Measurements from ENCODE around the gene TNFRSF17.
"Not testable (repeated sequence)": the region's sequence is repeated elsewhere in the genome, so short reads cannot be mapped to it uniquely, and the experiment has no call there.

Gene TNFRSF17

DNA sequence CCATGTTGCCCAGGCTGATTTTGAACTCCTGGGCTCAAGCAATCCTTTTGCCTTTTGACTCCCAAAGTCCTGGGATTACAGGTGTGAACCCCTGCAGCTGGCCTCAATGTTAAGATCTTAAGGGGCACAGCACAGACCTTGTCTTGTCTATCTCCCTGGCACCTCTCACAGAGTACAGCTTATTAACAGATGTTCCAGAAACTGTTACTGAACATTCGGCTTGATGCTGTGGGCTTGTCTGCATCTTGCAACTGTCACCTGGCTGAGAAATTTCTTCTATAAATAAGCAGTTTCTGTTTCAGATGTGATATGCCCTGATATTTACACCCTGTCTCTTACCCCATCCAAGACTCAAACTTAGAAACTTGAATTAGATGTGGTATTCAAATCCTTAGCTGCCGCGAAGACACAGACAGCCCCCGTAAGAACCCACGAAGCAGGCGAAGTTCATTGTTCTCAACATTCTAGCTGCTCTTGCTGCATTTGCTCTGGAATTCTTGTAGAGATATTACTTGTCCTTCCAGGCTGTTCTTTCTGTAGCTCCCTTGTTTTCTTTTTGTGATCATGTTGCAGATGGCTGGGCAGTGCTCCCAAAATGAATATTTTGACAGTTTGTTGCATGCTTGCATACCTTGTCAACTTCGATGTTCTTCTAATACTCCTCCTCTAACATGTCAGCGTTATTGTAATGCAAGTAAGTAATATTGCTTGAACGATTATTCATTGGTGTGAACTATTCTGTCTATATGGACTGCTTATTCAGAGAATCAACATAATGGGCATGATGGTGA, at the start of gene TNFRSF17:
TSS of gene TNFRSF17 (plus strand) at position 450 of the 791 bp plus-strand sequence. CDS start at position 565, 115 bp downstream.
- no peak for DNase-seq (ENCODE audit: low read depth)

DNA sequence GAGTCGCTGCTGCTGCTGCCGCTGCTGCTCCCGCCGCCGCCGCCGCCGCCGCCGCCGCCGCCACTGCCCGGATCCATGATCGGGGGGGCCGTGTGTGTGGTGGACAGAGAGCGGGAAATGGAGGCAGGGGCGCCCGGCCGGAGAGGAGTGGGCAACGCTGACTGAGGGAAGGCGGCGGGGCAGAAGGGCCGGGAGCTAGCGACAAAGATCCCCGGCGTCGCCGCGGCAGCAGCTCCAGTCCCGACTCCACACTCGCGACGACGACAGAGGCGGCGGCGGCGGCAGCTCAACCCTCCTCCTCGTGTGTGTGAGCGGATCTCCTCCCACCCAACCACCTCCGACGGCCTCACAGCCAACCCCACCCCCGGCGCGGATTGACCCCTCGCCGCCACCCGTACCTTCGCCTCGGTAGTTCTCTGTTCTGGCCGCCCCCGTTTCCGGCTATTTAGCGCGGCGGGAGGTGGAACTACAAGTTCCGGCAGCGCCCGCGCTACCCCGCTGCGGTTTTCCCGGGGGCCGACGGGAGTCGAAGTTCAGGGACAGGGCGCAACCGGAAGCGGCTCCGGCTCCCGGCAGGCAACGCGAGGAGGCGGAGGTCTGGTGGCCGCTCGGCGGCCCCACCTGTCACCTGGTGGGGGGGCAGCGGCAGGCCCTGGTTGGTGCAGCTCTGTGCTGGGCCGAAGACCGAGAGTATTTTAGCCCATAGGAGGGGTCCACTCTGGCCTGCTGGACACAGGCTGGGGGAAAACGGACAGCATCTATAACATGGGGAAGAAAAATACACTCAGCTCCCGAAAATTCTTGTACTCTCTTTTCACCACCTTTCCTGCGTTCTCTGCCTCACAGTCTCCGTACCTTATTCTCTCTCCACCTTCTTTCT, 49.1 kb upstream of the TNFRSF17 start, which contains the start of gene GSPT1:
TSS of gene GSPT1 (minus strand) at position 313 of the 880 bp plus-strand sequence. CDS start at position 77, 236 bp downstream.
- peak; percentile 96 for DNase-seq (ENCODE audit: low read depth)

DNA sequence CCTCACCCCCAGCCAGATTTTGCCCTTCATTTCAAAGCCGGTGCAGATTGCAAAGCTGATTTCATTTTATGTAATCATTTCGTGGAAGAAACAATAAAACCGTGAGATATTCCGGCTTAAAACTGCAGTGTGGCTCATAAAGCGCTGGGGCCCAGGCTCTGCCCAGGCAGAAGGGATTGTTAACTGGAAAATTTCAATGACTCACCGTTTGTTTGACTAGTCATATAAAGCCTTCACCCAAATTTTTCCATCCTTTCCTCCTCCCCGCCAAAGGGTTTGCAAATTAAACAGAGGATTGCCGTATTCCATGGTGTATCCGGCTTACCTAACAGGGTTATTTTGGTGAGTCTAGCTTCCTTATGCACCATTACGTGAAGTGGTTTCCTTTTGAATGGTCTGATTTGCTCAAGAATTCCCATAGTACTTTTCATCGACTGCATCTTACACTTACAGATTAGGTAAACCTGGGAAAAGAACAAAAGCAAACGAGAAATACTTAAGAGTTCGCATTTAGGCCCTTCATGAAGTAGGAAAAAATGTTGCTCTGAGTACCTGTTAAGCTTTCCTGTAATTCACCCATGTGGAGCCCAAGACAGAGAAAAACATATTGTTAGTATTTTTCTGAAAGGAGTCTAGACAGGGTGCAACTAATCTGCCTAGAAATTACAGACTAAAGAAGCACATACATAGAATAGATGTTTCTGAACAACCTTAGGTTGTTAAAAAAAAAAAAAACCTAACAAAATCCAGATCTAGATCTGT, 48.3 kb upstream of the TNFRSF17 start:
- no peak for DNase-seq (ENCODE audit: low read depth)

DNA sequence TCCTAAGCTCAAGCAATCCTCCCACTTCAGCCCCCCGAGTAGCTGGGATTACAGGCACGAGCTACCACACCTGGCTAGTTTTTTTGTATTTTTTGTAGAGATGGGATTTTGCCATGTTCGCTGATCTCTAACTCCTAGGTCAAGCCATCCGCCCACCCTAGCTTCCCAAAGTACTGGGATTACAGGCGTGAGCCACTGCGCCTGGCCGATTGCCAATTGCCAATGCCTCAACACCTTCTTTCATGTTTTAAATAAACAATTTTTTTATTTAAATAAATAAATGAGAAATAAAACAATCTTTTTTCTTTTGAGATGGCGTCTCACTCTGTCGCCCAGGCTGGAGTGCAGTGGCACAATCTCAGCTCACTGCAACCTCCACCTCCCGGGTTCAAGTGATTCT, 41.0 kb upstream of the TNFRSF17 start:
- not testable (repeated sequence) for DNase-seq (ENCODE audit: low read depth)

DNA sequence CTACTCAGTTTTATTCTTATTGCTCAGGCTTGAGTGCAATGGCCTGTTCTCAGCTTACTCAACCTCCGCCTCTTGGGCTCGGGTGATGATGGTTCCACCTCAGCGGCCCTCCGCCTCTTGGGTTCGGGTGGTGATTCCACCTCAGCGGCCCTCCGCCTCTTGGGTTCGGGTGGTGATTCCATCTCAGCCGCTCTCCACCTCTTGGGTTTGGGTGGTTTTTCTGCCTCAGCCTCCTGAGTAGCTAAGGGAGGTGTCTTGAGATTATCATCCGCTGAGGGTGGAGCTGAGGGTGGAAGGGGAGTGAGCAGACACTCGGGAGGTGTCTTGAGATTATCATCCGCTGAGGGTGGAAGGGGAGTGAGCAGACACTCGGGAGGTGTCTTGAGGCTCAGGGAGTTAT, 37.7 kb upstream of the TNFRSF17 start:
- DNase-seq (ENCODE audit: low read depth) = not testable (repeated sequence)

DNA sequence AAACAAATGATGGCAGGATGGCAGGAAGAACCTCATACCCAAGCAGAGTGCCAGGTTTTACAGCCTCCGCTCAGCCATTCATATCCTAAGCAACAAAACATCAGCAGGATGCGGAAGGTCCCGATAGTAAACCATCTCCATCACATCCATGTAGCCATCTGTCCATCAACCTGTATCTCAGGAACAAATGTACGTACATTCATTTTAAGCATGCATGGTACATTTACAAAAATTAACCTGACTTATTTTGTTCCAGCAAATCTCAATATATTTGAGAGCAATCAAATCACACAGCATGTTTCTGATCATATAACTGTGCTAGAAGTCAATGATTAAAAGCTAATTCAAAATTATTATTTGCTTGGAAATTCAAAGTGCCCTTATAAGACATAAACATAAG, 23.1 kb upstream of the TNFRSF17 start, which contains the start of gene NPIPB2:
TSS of gene NPIPB2 (minus strand) at position 101 of the 400 bp plus-strand sequence. CDS start at position 101, 0 bp downstream.
- not testable (repeated sequence) for DNase-seq (ENCODE audit: low read depth)

DNA sequence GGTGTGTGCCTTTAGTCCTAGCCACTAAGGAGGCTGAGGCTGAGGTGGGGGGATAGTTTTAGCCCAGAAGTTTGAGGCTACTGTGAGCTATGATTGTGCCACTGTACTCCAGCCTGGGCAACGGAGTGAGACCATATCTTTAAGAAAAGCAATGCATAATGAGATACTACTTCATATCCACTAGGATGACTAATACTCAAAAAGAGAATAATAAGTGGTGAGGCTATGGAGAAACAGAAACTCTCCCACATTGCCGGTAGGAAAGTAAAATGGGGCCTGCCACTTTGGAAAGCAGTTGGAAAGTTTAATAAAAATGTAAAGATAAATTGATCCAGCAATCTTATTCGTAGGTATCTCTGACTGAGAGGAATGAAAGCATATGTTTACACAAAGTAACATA, 18.6 kb upstream of the TNFRSF17 start:
- DNase-seq (ENCODE audit: low read depth) = no peak

DNA sequence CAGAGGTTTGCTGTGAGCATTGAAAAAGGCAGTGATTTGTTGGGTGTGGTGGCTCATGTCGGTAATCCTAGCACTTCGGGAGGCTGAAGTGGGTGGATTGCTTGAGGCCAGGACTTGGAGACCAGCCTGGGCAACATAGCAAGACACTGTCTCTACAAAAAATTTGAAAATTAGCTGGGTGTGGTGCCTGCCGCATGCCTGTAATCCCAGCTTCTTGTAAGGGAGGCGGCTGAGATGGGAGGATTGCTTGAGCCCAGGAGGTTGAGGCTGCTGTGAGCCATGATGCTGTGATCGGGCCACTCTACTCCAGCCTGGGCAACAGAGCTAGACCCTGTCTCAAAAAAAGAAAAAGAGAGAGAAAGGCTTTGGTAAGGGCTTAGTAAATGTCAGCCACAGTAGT, 16.2 kb upstream of the TNFRSF17 start:
- no peak for DNase-seq (ENCODE audit: low read depth)

DNA sequence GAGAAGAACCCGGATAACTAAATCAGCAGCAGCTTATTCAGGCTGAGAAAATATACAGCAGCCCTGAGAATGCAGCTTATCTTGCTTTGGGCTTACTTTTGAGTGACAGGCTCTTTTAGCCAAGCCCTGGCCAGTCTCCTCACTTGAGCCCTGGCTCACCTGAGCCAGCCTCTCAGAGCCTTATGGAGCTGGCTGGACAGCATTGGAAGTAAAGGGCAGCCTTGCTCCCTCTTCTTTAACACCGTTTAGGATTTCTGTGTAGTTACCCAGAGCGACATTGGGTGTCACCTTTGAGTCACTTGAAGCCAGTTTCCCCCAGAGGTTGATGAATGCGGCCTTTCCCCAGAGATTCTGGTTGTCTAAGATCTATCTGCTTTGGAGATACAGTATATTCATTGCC, 15.5 kb upstream of the TNFRSF17 start:
- DNase-seq (ENCODE audit: low read depth) = peak; percentile 31

DNA sequence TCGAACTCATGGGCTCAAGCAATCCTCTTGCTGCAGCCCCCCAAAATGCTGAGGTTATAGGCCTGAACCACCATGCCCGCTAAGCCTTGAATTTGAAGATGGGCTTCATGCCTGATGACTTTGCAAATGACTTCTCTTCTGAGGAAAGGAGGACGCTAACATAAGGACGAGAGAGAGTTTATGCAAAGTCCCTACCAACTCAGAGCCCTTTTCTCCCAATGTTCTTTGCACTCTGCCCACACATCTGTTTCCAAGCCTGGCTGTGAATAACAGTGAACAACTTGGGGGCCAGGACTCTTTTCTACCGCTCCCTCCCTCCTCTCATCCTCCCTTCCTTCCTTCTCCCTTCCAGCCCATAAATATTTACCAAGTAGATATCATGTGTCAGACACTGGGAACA, 14.6 kb upstream of the TNFRSF17 start:
- DNase-seq (ENCODE audit: low read depth) = no peak

DNA sequence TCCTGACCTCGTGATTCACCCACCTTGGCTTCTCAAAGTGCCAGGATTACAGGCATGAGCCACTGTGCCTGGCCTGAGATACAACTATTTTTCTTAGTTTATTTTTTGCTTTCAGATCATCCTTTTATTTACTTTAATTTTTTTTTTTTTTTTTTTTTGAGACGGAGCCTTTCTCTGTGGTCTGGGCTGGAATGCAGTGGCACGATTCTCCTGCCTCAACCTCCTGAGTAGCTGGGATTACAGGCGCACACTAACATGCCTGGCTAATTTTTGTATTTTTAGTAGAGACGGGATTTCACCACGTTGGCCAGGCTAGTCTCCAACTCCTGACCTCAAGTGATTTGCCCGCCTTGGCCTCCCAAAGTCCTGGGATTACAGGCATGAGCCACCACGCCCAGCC, 11.4 kb upstream of the TNFRSF17 start:
- DNase-seq (ENCODE audit: low read depth) = not testable (repeated sequence)

DNA sequence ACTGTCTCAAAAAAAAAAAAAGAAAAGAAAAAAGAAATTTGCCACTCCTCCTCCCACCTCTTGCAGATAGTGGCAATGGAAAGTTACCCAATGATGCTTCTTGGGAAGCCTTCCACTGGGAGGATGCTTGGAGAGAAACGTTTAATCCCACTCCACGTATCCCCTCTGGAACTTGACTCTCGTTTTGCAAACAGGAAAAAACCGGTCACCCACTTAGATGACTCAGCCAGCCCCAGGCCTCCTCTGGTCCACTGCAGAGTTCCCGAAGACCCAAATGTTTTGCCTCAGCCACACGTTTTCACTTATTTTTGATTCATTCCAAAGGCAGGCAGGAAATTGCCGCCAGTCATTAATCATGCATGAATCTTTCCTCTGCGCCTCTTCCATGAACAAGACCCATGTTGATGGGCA, 9.3 kb upstream of the TNFRSF17 start:
- DNase-seq (ENCODE audit: low read depth) = peak; percentile 96

DNA sequence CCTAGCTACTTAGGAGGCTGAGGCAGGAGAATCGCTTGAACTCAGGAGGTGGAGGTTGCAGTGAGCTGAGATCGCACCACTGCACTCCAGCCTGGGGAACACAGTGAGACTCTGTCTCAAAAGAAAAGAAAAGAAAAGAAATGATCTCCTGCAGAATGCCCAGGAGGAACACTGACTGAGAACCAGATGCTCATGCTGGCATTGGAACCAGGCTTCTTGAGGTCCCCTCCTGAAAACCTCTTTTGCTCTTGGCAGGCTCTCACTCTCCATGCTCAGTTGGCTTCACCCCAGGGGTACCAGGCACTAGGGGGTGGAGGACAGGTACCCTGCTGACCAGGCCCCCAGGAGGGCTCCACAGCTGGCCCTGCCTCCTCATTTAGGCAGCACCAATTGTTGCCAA, 8.5 kb upstream of the TNFRSF17 start:
- DNase-seq (ENCODE audit: low read depth) = no peak

DNA sequence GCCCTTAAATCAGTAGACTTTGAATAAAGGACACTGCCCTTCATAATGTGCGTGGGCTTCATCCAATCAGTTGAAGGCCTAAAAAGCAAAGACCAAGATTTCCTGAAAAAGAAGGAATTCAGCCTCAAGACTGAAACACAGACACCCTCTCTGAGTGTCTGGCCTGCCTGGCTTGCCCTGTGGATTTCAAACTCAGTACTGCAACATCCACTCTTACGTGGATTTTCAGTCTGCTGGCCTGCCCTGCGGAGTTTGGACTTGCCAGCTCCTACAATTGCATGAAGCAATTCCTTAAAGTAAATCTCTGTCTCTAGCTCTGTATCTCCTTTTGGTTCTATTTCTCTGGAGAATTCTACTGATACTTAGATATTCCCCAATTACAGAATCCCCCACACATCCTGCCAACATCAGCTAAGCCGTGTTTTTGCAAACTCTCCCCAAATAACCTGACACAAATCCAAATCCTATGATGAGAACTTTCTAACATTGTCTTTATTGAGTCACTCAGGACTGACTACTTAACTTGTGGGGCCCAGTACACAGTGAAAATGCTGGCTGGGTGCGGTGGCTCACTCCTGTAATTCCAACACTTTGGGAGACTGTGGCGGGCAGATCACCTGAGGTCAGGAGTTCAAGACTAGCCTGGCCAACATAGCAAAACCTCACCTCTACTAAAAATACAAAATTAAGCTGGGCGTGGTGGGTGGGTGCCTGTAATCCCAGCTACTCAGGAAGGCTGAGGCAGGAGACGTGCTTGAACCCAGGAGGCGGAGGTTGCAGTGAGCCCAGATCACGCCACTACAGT, 7.2 kb upstream of the TNFRSF17 start:
- no peak for DNase-seq (ENCODE audit: low read depth)

DNA sequence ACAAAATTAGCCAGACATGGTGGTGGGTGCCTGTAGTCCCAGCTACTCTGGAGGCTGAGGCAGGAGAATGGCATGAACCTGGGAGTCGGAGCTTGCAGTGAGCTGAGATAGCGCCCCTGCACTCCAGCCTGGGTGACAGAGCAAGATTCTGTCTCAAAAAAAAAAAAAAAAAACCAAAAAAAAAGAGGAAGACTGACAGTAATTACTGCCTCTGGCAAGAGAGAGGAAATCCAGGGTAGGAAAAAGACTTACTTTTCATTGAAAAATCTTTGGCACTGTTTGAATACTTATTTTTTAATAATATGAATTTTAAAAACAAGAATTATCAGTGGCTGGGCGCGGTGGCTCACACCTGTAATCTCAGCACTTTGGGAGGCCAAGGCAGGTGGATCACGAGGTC, 2.6 kb upstream of the TNFRSF17 start:
- DNase-seq (ENCODE audit: low read depth) = not testable (repeated sequence)

DNA sequence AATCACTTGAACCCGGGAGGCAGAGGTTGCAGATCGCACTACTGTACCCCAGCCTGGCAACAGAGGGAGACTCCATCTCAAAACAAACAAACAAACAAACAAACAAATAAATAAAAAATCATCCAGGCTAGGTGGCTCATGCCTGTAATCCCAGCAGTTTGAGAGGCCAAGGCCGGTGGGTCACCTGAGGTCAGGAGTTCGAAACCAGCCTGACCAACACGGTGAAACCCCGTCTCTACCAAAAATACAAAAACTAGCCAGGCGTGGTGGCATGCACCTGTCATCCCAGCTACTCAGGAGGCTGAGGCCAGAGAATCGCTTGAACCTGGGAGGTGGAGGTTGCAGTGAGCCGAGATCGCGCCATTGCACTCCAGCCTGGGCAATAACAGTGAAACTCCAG, 2.0 kb upstream of the TNFRSF17 start:
- DNase-seq (ENCODE audit: low read depth) = not testable (repeated sequence)

DNA sequence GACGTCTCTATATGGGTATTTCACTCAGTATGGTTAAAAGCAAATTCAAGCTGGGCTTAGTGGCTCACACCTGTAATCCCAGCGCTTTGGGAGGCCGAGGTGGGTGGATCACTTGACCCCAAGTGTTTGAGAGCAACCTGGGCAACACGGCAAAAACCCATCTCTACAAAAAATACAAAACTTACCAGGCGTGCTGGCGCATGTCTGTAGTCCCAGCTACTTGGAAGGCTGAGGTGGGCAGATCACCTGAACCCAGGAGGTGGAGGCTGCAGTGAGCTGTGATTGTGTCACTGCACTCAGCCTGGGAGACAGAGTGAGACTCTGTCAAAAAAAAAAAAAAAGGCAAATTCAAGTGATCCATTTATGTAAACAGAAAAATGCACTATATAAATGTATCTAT, 1.3 kb upstream of the TNFRSF17 start:
- no peak for DNase-seq (ENCODE audit: low read depth)

DNA sequence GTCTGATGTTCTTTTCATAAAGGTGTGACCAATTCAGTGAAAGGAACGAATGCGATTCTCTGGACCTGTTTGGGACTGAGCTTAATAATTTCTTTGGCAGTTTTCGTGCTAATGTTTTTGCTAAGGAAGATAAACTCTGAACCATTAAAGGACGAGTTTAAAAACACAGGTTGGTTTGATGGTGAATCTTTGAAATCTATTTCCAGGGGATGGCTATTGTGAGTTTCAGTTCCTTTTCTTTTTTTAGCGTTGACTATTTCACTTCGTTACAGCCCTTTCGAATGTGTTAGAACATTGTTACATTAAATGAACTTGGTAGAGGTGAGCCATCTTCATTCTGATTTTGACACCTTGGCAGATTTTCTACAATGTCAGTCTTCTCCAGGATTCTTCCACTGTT, 1.2 kb downstream of the TNFRSF17 start:
- no peak for DNase-seq (ENCODE audit: low read depth)

DNA sequence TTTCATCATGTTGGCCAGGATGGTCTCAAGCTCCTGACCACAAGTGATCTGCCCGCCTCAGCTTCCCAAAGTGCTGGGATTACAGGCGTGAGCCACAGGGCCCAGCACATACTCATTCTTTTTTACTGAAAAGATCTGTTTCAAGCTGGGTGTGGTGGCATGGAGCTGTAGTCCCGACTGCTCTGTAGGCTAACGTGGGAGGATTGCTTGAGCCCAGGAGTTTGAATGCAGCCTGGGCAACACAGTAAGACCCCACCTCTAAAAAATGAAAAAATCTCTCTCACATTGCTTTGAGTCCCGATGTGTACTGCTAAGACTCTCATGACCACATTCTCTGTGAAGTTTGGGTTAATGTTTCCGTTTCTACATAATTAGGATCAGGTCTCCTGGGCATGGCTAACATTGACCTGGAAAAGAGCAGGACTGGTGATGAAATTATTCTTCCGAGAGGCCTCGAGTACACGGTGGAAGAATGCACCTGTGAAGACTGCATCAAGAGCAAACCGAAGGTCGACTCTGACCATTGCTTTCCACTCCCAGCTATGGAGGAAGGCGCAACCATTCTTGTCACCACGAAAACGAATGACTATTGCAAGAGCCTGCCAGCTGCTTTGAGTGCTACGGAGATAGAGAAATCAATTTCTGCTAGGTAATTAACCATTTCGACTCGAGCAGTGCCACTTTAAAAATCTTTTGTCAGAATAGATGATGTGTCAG, 2.3 kb downstream of the TNFRSF17 start:
- no peak for DNase-seq (ENCODE audit: low read depth)

DNA sequence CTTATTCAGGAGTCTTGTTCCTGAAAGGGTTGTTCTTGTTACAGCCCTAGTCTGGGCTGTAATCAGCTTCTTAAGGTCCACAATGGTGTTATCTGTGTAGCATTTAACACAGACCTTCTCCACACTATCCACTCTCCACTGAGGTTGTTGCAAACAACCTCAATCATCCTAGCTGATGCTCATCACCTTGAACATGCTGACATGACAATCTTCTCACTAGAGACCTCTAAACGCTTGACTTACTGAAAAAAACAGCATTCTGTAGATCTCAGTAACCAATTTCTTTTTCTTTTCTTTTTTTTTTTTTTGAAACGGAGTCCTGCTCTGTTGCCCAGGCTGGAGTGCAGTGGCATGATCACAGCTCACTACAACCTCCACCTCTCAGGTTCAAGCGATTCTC, 3.6 kb downstream of the TNFRSF17 start:
- DNase-seq (ENCODE audit: low read depth) = no peak

DNA sequence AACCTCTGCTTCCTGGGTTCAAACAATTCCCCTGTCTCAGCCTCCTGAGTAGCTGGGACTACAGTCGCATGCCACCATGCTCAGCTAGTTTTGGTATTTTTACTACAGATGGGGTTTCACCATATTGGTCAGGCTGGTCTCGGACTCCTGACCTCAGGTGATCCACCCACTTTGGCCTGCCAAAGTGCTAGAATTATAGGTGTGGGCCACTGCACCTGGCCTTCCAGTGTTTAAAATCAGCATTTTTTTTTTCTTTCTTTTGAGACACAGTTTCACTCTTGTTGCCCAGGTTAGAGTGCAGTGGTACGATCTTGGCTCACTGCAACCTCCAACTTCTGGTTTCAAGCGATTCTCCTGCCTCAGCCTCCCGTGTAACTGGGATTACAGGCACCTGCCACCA, 5.3 kb downstream of the TNFRSF17 start:
- DNase-seq (ENCODE audit: low read depth) = not testable (repeated sequence)

All from GM04504 (cell line).